ENCODE results near the gene OR2T3.

The OR2T3 gene

DNA sequence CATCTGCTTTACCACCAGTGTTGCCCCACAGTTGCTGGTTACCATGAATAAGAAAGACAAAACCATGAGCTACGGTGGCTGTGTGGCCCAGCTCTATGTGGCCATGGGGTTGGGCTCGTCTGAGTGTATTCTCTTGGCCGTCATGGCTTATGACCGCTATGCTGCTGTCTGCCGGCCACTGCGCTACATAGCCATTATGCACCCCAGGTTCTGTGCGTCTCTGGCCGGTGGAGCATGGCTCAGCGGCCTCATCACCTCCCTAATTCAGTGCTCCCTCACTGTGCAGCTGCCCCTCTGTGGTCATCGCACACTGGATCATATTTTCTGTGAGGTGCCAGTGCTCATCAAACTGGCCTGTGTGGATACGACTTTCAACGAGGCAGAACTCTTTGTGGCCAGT, 48.7 kb downstream of the OR2T3 start:
- no peak for FAIRE-seq
- TF ChIP-seq POU2F2 (IDR thresholded peaks at IDR 0.05; ENCODE audit: low read depth, low read length) (no peak), POLR2AphosphoS5 (IDR thresholded peaks at IDR 0.05; ENCODE audit: low read depth, low read length) (no peak), SPI1 (IDR thresholded peaks at IDR 0.05; ENCODE audit: low read depth, low read length) (no peak), TAF1 (IDR thresholded peaks at IDR 0.05; ENCODE audit: low read depth, low read length) (no peak), POLR2A (IDR thresholded peaks at IDR 0.05; ENCODE audit: low read depth, low read length) (no peak), PAX5 (IDR thresholded peaks at IDR 0.05; ENCODE audit: insufficient read depth, low read length, severe bottlenecking) (no peak)
- DNase-seq (ENCODE audit: insufficient read length, low spot score): no peak

All from GM12891 (cell line).